ENCODE data around the gene CYP20A1.
"Not testable (repeated sequence)": the region's sequence is repeated elsewhere in the genome, so short reads cannot be mapped to it uniquely, and the experiment has no call there.

DNA sequence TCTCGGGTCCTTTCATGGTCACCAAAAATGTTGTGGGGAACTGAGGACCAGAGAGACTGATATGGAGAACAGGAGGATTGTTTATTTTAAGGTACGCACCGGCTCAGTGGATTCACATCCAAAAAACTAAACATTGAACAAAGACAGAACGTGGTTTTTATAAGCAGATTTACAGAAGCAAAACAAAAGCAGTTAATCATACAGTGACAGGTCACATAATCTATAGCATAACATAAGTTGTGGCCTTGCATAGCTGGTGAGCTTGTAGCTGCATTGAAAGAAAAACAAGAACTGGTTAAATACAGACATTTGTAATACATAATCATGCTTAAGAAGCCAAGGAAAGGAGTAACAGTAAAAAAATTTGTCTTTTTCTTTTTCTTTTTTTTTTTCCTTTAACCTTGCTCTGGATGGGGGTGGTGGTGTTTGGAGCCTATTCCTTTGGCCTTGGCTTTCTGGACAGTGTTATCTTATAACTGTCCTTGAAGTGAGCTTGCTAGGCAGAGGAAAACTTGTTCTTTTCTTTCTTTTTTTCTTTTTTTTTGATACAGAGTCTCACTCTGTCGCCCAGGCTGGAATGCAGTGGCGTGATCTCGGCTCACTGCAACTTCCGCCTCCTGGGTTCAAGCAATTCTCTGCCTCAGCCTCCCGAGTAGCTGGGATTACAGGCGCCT is 14.7 kb downstream of the CYP20A1 start:
- not testable (repeated sequence) for TF ChIP-seq NRF1 (IDR thresholded peaks at IDR 0.05; ENCODE audit: low read depth, low read length); EGR1 (IDR thresholded peaks at IDR 0.05; ENCODE audit: borderline replicate concordance, low read depth, low read length)
